ENCODE results near the gene SFRP2. TPM values are rescaled to one million over a fixed set of nuclear protein-coding genes. Genes with fewer than 3 reads are reported as not detected.
A peak's percentile ranks its signal among the peaks of the same experiment; 100 is the strongest.

Gene SFRP2
- total RNA-seq, 1 donor, result not detected

- H3K4me3 ChIP-seq (ENCODE audit: low read depth, low read length), result no peak overlapping the region
- TF ChIP-seq CTCF (IDR thresholded peaks at IDR 0.05; ENCODE audit: insufficient read depth, low read depth, low read length), result peak; percentile 44
- DNase-seq (ENCODE audit: low read depth), result peak; percentile 48
Measured at GRCh38 chr4:153785910-153786721, 2.8 kb downstream of the SFRP2 start.

GRCh38 chr4:153784166-153784699, 4.7 kb downstream of the SFRP2 start:
- H3K4me3 ChIP-seq (ENCODE audit: low read depth, low read length), result no peak overlapping the region
- no peak for DNase-seq (ENCODE audit: low read depth)
- no peak for TF ChIP-seq CTCF (IDR thresholded peaks at IDR 0.05; ENCODE audit: insufficient read depth, low read depth, low read length)

GRCh38 chr4:153782581-153782980, 6.3 kb downstream of the SFRP2 start:
- H3K4me3 ChIP-seq (ENCODE audit: low read depth, low read length), result no peak overlapping the region
- no peak for TF ChIP-seq CTCF (IDR thresholded peaks at IDR 0.05; ENCODE audit: insufficient read depth, low read depth, low read length)
- no peak for DNase-seq (ENCODE audit: low read depth)

- H3K4me3 ChIP-seq (ENCODE audit: low read depth, low read length), result no peak overlapping the region
- peak; percentile 73 for DNase-seq (ENCODE audit: low read depth)
- no peak for TF ChIP-seq CTCF (IDR thresholded peaks at IDR 0.05; ENCODE audit: insufficient read depth, low read depth, low read length)
Measured at GRCh38 chr4:153781717-153782416, 7.0 kb downstream of the SFRP2 start.

- TF ChIP-seq CTCF (IDR thresholded peaks at IDR 0.05; ENCODE audit: insufficient read depth, low read depth, low read length), result no peak
Measured at GRCh38 chr4:153781280-153781679, 7.6 kb downstream of the SFRP2 start.

GRCh38 chr4:153780876-153781275, 8.0 kb downstream of the SFRP2 start:
- TF ChIP-seq CTCF (IDR thresholded peaks at IDR 0.05; ENCODE audit: insufficient read depth, low read depth, low read length), result no peak
- DNase-seq (ENCODE audit: low read depth), result no peak
- no peak overlapping the region for H3K4me3 ChIP-seq (ENCODE audit: low read depth, low read length)

More at GRCh38 chr4:153781280-153781679, 7.6 kb downstream of the SFRP2 start:
- H3K4me3 ChIP-seq (ENCODE audit: low read depth, low read length), result no peak overlapping the region
- no peak for DNase-seq (ENCODE audit: low read depth)
